HFF-Myc (cell line): ENCODE results near the gene KIRREL2.
A peak's percentile ranks its signal among the peaks of the same experiment; 100 is the strongest.

ENCODE experiments used
- DNase-seq: peaks from one replicate; pipeline ENCODE4 v3.0.0-alpha.2; 2011; ENCODE audit warnings: low read depth; ENCODE audit errors: extremely low read depth
- H3K4me3 ChIP-seq: replicated peaks from 2 replicates; pipeline ENCODE4 v1.5.1; 2011; ENCODE audit warnings: low read depth, mild to moderate bottlenecking, control low read depth, low read length
- CTCF ChIP-seq: IDR thresholded peaks from 2 replicates; pipeline ENCODE4 v1.5.1; 2012; ENCODE audit warnings: mild to moderate bottlenecking, low read depth, low read length, control low read depth; ENCODE audit errors: missing control alignments

Gene KIRREL2

GRCh38 chr19:35816846-35817245 is 39.9 kb upstream of the KIRREL2 start:
- no peak for TF ChIP-seq CTCF
- H3K4me3 ChIP-seq = no peak overlapping the region
- no peak for DNase-seq

- DNase-seq = no peak
- TF ChIP-seq CTCF = no peak
- no peak overlapping the region for H3K4me3 ChIP-seq
Observed at GRCh38 chr19:35818445-35818844, 38.3 kb upstream of the KIRREL2 start.

- no peak overlapping the region for H3K4me3 ChIP-seq
- no peak for TF ChIP-seq CTCF
- DNase-seq = no peak
Observed at GRCh38 chr19:35822579-35822978, 34.1 kb upstream of the KIRREL2 start.

- no peak for DNase-seq
- H3K4me3 ChIP-seq = no peak overlapping the region
- TF ChIP-seq CTCF = no peak
Observed at GRCh38 chr19:35824150-35824549, 32.6 kb upstream of the KIRREL2 start.

GRCh38 chr19:35828692-35829301 is 27.9 kb upstream of the KIRREL2 start:
- H3K4me3 ChIP-seq = no peak overlapping the region
- DNase-seq = peak; percentile 54
- TF ChIP-seq CTCF = no peak

GRCh38 chr19:35830986-35831385 is 25.7 kb upstream of the KIRREL2 start:
- no peak for DNase-seq
- H3K4me3 ChIP-seq = no peak overlapping the region
- TF ChIP-seq CTCF = no peak

GRCh38 chr19:35832054-35832453 is 24.7 kb upstream of the KIRREL2 start:
- H3K4me3 ChIP-seq = no peak overlapping the region
- no peak for TF ChIP-seq CTCF
- no peak for DNase-seq
